ENCODE results near the gene SEC61B. TPM values are rescaled to one million over a fixed set of nuclear protein-coding genes. Genes with fewer than 3 reads are reported as not detected.

Gene SEC61B
- total and polyA plus RNA-seq, 9 of the 15 experiments (the other 6 are each of a cell fraction or from before 2014, with no cell fraction given): 57.8 to 262 (median 172) TPM

DNA sequence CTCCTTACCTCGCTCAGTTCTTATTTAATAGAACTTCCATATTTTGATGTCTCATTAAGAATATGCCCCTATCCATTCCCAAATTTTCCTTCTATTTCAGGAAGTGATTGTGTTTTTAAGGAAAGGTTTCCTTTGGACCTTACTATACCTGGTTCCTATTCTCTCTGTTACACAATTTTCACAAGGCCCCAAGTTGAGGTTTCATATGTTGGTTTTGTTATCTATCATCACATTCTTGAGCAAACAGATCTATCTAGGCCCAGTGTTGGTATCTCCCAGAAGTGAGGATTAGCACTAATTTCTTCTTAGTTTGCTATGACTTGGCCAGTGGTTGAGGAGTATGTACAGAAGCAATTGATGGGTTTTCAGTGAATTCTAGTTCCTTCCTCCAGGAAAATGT, 41.9 kb upstream of the SEC61B start:
- H2AFZ ChIP-seq (ENCODE audit: low read depth, low read length): no peak overlapping the region
- H3K27ac ChIP-seq (ENCODE audit: extremely low read depth, low read depth, low read length): no peak overlapping the region
- H3K79me2 ChIP-seq (ENCODE audit: control insufficient read depth, insufficient read depth, low read length): no peaks in the 10 kb centered on the region
- H3K36me3 ChIP-seq (ENCODE audit: control insufficient read depth, insufficient read depth, low read length): no peaks in the 10 kb centered on the region
- ChIA-PET CTCF (ENCODE audit: low intra/inter-chr PET ratio) (no interaction called here), POLR2A (no interaction called here)
- BruUV-seq (replicated peaks): no TSS peak
- H3K4me1 ChIP-seq (replicated peaks in 1 of 2; ENCODE audit: control insufficient read depth in 2 of 2, insufficient read depth in 2 of 2, low read length in 2 of 2): peaks cover 2 to 5% of the 10 kb centered on the region in 2 experiments; a peak in 3 of 5 replicates
- no peaks in the 10 kb centered on the region for H3K9me1 ChIP-seq (ENCODE audit: control insufficient read depth, insufficient read depth, low read length)
- no peaks in the 10 kb centered on the region for H4K20me1 ChIP-seq (replicated peaks; ENCODE audit: control insufficient read depth, insufficient read depth, low read length)
- peak; percentile 46 for FAIRE-seq
- H3K27me3 ChIP-seq (ENCODE audit: control insufficient read depth in 2 of 2, insufficient read depth in 2 of 2, low read length in 2 of 2): peaks cover 0 to 22% of the 10 kb centered on the region in 2 experiments
- H3K4me2 ChIP-seq (ENCODE audit: insufficient read depth, low read length): no peak overlapping the region
- 67% methylated on average over 1 of the region's 1 CpG for WGBS (ENCODE audit: insufficient coverage, low coverage, missing lambda C conversion rate)
- no peak for ATAC-seq
- intact Hi-C loops (cut with micrococcal nuclease): loop anchor here (5.0 to 10.0 kb wide), 9 partner anchors 115 to 1417 kb away; no protein-coding TSS in a partner anchor
- no peak overlapping the region for H3K9ac ChIP-seq (ENCODE audit: insufficient read depth in 1 of 2, low read depth in 2 of 2, low read length in 2 of 2)
- H3K9me3 ChIP-seq (replicated peaks; ENCODE audit: control insufficient read depth, insufficient read depth, low read depth, low read length): no peaks in the 10 kb centered on the region
- H3K4me3 ChIP-seq: no peak overlapping the region
- in situ Hi-C loops (cut with MboI): loop anchor here (5.0 to 10.0 kb wide), 3 partner anchors 82 to 1035 kb away; no protein-coding TSS in a partner anchor
- DNase-seq (ENCODE audit: extremely low read depth in 1 of 4, low spot score in 3 of 4): no peak
- TF ChIP-seq TRIM28 (IDR thresholded peaks at IDR 0.05) (no peak), ZNF766 (CRISPR knock-in tag; conservative IDR thresholded peaks at IDR 0.05) (peak; percentile 59; the same call in 1 of the 2 replicates), SMAD2 (IDR thresholded peaks at IDR 0.05; ENCODE audit: low read depth, low read length) (no peak), MAFG (tag; conservative IDR thresholded peaks at IDR 0.05) (no peak), FOXA3 (CRISPR knock-in tag; conservative IDR thresholded peaks at IDR 0.05 in 1 of 2, IDR thresholded peaks at IDR 0.05 in 1 of 2) (peak in 1 of 2 experiments; percentile 42; a peak in 1 of 4 replicates), PURB (CRISPR knock-in tag; IDR thresholded peaks at IDR 0.05; ENCODE audit: low read depth) (no peak), CEBPG (CRISPR knock-in tag; IDR thresholded peaks at IDR 0.05) (no peak), CEBPG (tag; conservative IDR thresholded peaks at IDR 0.05 in 1 of 2, IDR thresholded peaks at IDR 0.05 in 1 of 2) (peak in 1 of 2 experiments; percentile 33; a peak in 1 of 4 replicates), TCF7 (IDR thresholded peaks at IDR 0.05; ENCODE audit: borderline replicate concordance) (no peak), WHSC1 (IDR thresholded peaks at IDR 0.05; ENCODE audit: low read length) (no peak)
- TF ChIP-seq, protein P1, sequence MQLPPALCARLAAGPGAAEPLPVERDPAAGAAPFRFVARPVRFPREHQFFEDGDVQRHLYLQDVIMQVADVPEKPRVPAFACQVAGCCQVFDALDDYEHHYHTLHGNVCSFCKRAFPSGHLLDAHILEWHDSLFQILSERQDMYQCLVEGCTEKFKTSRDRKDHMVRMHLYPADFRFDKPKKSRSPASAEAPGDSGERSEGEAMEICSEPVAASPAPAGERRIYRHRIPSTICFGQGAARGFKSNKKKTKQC (CRISPR knock-in tag; IDR thresholded peaks at IDR 0.05): no peak
- TF ChIP-seq, protein P2, sequence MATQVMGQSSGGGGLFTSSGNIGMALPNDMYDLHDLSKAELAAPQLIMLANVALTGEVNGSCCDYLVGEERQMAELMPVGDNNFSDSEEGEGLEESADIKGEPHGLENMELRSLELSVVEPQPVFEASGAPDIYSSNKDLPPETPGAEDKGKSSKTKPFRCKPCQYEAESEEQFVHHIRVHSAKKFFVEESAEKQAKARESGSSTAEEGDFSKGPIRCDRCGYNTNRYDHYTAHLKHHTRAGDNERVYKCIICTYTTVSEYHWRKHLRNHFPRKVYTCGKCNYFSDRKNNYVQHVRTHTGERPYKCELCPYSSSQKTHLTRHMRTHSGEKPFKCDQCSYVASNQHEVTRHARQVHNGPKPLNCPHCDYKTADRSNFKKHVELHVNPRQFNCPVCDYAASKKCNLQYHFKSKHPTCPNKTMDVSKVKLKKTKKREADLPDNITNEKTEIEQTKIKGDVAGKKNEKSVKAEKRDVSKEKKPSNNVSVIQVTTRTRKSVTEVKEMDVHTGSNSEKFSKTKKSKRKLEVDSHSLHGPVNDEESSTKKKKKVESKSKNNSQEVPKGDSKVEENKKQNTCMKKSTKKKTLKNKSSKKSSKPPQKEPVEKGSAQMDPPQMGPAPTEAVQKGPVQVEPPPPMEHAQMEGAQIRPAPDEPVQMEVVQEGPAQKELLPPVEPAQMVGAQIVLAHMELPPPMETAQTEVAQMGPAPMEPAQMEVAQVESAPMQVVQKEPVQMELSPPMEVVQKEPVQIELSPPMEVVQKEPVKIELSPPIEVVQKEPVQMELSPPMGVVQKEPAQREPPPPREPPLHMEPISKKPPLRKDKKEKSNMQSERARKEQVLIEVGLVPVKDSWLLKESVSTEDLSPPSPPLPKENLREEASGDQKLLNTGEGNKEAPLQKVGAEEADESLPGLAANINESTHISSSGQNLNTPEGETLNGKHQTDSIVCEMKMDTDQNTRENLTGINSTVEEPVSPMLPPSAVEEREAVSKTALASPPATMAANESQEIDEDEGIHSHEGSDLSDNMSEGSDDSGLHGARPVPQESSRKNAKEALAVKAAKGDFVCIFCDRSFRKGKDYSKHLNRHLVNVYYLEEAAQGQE (IDR thresholded peaks at IDR 0.05; ENCODE audit: borderline replicate concordance): no peak
- TF ChIP-seq, protein P2 (CRISPR knock-in tag; IDR thresholded peaks at IDR 0.05; ENCODE audit: low read depth): no peak
